ENCODE results near the gene BPGM.

The BPGM gene

DNA sequence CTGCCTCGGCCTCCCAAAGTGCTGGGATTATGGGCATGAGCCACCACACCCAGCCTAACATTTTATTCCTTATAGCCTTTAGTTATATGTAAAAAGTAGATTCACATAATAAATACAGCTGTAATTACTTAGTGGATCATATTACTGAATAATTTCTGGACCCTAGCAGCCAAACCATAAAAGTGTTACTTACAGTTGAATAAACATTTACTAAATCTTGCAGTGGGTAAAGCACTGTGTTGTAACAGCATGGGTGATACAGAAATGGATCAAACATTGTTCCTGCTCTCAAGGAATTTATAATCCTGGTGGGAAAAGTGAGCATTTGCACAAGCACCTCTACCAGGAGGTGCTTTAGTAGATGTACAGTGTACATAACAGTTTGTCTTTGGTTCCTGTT lies 25.0 kb downstream of the BPGM start:
- no peak for DNase-seq (ENCODE audit: low read depth, low spot score)
- TF ChIP-seq, protein P1, sequence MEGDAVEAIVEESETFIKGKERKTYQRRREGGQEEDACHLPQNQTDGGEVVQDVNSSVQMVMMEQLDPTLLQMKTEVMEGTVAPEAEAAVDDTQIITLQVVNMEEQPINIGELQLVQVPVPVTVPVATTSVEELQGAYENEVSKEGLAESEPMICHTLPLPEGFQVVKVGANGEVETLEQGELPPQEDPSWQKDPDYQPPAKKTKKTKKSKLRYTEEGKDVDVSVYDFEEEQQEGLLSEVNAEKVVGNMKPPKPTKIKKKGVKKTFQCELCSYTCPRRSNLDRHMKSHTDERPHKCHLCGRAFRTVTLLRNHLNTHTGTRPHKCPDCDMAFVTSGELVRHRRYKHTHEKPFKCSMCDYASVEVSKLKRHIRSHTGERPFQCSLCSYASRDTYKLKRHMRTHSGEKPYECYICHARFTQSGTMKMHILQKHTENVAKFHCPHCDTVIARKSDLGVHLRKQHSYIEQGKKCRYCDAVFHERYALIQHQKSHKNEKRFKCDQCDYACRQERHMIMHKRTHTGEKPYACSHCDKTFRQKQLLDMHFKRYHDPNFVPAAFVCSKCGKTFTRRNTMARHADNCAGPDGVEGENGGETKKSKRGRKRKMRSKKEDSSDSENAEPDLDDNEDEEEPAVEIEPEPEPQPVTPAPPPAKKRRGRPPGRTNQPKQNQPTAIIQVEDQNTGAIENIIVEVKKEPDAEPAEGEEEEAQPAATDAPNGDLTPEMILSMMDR (IDR thresholded peaks at IDR 0.05; ENCODE audit: insufficient read depth, low read length, missing control alignments): no peak
- ChIA-PET POLR2A (no interaction called here), CTCF (interaction anchor here (1.3 to 2.5 kb wide), 4 partner anchors 10 to 58 kb away, joined by 4 to 8 read pairs (median 6); no protein-coding TSS in a partner anchor)
- H3K4me3 ChIP-seq (ENCODE audit: low read depth, low read length): no peak overlapping the region

DNA sequence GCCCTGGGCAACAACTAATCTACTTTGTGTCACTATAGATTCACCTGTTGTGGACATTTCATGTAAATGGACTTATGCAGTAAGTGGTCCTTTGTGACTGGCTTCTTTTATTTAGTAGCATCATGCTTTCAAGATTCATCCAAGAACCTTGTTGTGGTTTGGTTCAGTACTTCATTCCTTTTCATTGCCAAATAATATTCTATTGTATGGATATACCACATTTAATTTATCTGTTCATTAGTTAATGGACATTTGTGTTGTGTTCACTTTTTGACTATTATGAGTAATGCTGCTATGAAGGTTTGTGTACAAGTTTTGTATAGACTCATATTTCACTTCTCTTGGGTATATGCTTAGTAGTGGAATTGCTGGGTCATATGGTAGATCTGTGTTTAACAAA lies 27.8 kb downstream of the BPGM start:
- TF ChIP-seq, protein P1 (IDR thresholded peaks at IDR 0.05; ENCODE audit: insufficient read depth, low read length, missing control alignments): no peak
- POLR2A ChIA-PET: no interaction called here
- CTCF ChIA-PET: interaction anchor here (5.3 kb wide), 1 partner anchor 16 kb away, joined by 32 read pairs; no protein-coding TSS in a partner anchor

DNA sequence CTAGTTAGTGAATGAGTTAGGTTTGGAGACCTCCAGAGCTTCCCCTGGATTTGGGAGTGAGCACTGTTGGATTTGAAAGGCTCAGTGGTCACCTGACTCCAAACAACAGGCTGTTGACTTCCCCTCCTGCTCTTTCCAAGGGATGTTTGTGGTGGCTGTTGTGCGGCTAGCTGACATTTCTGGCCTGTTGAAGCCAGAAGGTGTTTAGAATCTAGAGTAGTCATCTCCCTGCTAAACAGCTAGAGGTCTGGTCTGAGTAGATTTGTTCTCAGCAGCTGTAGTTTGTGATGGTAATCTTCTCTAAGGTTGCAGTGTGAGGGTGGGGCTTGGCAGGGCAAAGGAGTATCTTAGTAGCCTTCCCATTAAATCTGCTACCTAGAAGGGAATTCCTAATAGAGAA lies 30.1 kb downstream of the BPGM start:
- ChIA-PET CTCF (interaction anchor here (1.1 to 5.3 kb wide), 5 partner anchors 9 to 35 kb away, joined by 3 to 32 read pairs (median 4); no protein-coding TSS in a partner anchor), POLR2A (no interaction called here)
- DNase-seq (ENCODE audit: low read depth, low spot score): no peak
- H3K4me3 ChIP-seq (ENCODE audit: low read depth, low read length): no peak overlapping the region
- TF ChIP-seq, protein P1 (IDR thresholded peaks at IDR 0.05; ENCODE audit: insufficient read depth, low read length, missing control alignments): no peak

More for the DNA sequence above, 27.8 kb downstream of the BPGM start:
- H3K4me3 ChIP-seq (ENCODE audit: low read depth, low read length): no peak overlapping the region
- no peak for DNase-seq (ENCODE audit: low read depth, low spot score)

DNA sequence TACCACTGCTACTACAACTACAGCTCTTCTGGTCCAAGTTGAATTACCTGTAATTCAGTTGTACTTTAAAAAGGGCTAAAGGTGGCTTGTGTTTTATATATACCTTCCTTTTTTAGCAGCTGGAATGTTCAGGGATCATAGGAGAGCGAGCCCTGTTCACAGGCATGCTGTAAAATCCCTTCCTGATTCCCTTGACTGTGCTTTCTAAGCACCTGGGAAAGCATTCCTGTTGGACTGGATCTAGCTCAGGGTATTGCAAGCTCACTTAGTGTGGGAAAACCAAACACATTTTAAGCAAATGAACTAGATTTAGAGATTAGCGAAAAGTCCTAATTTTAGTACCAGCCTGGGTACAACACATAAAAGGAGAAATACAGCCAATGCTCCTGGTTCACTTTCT lies 31.5 kb downstream of the BPGM start:
- CTCF ChIA-PET: interaction anchor here (1.3 to 5.3 kb wide), 3 partner anchors 9 to 44 kb away, joined by 3 to 32 read pairs (median 16); no protein-coding TSS in a partner anchor
- no peak for DNase-seq (ENCODE audit: low read depth, low spot score)
- H3K4me3 ChIP-seq (ENCODE audit: low read depth, low read length): no peak overlapping the region
- POLR2A ChIA-PET: no interaction called here
- TF ChIP-seq, protein P1 (IDR thresholded peaks at IDR 0.05; ENCODE audit: insufficient read depth, low read length, missing control alignments): no peak

DNA sequence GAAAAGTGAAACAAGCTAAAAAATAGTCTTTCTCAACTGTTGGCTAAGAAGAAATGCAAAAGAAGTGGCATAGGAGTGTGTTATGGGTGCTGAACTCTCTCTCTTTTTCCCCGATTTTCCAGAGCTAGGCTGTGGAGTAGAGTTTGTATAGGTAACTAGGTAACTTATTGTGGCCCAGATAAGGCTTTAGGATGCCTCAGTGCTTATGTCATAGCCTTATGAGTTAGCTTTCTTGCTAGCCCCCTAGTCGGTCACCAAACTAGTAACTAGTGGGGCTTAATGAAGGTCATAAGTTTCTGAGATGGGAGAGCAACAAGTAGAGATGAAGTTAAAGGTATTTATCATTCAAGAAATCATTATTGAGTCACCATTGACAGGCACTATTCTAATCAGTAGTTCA lies 32.4 kb downstream of the BPGM start:
- TF ChIP-seq, protein P1 (IDR thresholded peaks at IDR 0.05; ENCODE audit: insufficient read depth, low read length, missing control alignments): no peak
- ChIA-PET POLR2A (no interaction called here), CTCF (interaction anchor here (2.4 to 5.3 kb wide), 2 partner anchors 8 to 11 kb away, joined by 16 to 32 read pairs; no protein-coding TSS in a partner anchor)
- DNase-seq (ENCODE audit: low read depth, low spot score): no peak
- H3K4me3 ChIP-seq (ENCODE audit: low read depth, low read length): no peak overlapping the region

DNA sequence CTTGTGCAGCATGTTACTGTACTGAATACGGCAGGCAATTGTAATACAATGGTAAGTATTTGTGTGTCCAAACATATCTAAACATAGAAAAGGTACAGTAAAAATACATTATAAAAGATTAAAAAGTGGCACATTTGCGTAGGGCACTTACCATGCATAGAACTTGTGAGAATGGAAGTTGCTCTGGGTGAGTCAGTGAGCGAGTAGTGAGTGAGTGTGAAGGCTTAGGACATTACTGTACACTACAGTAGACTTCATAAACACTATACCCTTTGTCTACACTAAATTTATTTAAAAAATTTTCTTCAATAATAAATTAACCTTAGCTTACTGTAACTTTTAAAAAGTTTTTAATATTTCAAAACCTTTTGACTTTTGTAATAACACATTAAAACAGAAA lies 37.5 kb downstream of the BPGM start:
- DNase-seq (ENCODE audit: low read depth, low spot score): no peak
- TF ChIP-seq, protein P1 (IDR thresholded peaks at IDR 0.05; ENCODE audit: insufficient read depth, low read length, missing control alignments): no peak
- CTCF ChIA-PET: interaction anchor here (1.0 to 9.2 kb wide), 5 partner anchors 38 to 961 kb away, joined by 3 to 56 read pairs (median 4); partner anchors contain the start of gene BPGM
- POLR2A ChIA-PET: no interaction called here
- no peak overlapping the region for H3K4me3 ChIP-seq (ENCODE audit: low read depth, low read length)
